ENCODE measurements around the gene SLC6A12. TPM values are rescaled to one million over a fixed set of nuclear protein-coding genes. Genes with fewer than 3 reads are reported as not detected.

The SLC6A12 gene
- total RNA-seq, 6 experiments from 2014 or later, result 8.2 to 114 (median 26.5) TPM

- ATAC-seq, result peak in 1 of 4 donors; percentile 1
These were observed 2.9 kb downstream of the SLC6A12 start for GRCh38 chr12:211142-211465.

GRCh38 chr12:210277-211141, 3.4 kb downstream of the SLC6A12 start:
- WGBS (ENCODE audit: insufficient coverage, low coverage, low lambda C conversion rate, missing lambda C conversion rate), result 43% methylated on average over 9 of the region's 16 CpGs
- peak overlapping the region in 2 of 3 donors; percentile 85 to 95 for H3K27ac ChIP-seq
- H3K9me3 ChIP-seq, result no peaks in the 10 kb centered on the region
- DNase-seq (peak; percentile 87 to 96 (median 94)), ATAC-seq (peak; percentile 65 to 82 (median 78))
- peaks cover 0 to 35% (median 0%) of the 10 kb centered on the region in 4 donors for H3K36me3 ChIP-seq
- intact Hi-C loops (cut with DNase I), result no loop called here
- peak overlapping the region in 2 of 3 donors; percentile 16 to 68 for H3K4me3 ChIP-seq
- H3K4me1 ChIP-seq, result peaks cover 0 to 48% (median 19%) of the 10 kb centered on the region in 4 donors
- TF ChIP-seq CTCF (IDR thresholded peaks at IDR 0.05) (no peak), POLR2A (IDR thresholded peaks at IDR 0.05) (no peak)
- no peaks in the 10 kb centered on the region for H3K27me3 ChIP-seq

More at GRCh38 chr12:211142-211465, 2.9 kb downstream of the SLC6A12 start:
- no peaks in the 10 kb centered on the region for H3K27me3 ChIP-seq
- peak overlapping the region in 1 of 3 donors; percentile 68 for H3K4me3 ChIP-seq
- intact Hi-C loops (cut with DNase I), result no loop called here
- DNase-seq, result no peak
- WGBS (ENCODE audit: insufficient coverage, low coverage, low lambda C conversion rate, missing lambda C conversion rate), result 62% methylated on average over 3 of the region's 3 CpGs
- no peaks in the 10 kb centered on the region for H3K9me3 ChIP-seq
- H3K27ac ChIP-seq, result peak overlapping the region in 2 of 3 donors; percentile 85 to 95
- TF ChIP-seq CTCF (IDR thresholded peaks at IDR 0.05) (no peak), POLR2A (IDR thresholded peaks at IDR 0.05) (no peak)
- peaks cover 0 to 29% (median 0%) of the 10 kb centered on the region in 4 donors for H3K36me3 ChIP-seq
- H3K4me1 ChIP-seq, result peaks cover 0 to 48% (median 19%) of the 10 kb centered on the region in 4 donors

GRCh38 chr12:209851-210250, 4.1 kb downstream of the SLC6A12 start:
- TF ChIP-seq POLR2A (IDR thresholded peaks at IDR 0.05) (no peak), CTCF (IDR thresholded peaks at IDR 0.05) (no peak)
- peak in 1 of 3 donors; percentile 14 for DNase-seq
- H3K9me3 ChIP-seq, result no peaks in the 10 kb centered on the region
- peak overlapping the region in 1 of 3 donors; percentile 95 for H3K27ac ChIP-seq
- peak overlapping the region in 1 of 3 donors; percentile 68 for H3K4me3 ChIP-seq
- WGBS (ENCODE audit: insufficient coverage, low coverage, low lambda C conversion rate, missing lambda C conversion rate), result 42% methylated on average over 3 of the region's 12 CpGs
- intact Hi-C loops (cut with DNase I), result no loop called here
- no peaks in the 10 kb centered on the region for H3K27me3 ChIP-seq
- no peak for ATAC-seq
- H3K4me1 ChIP-seq, result peaks cover 0 to 48% (median 19%) of the 10 kb centered on the region in 4 donors
- peaks cover 0 to 35% (median 0%) of the 10 kb centered on the region in 4 donors for H3K36me3 ChIP-seq

GRCh38 chr12:209246-209645, 4.7 kb downstream of the SLC6A12 start:
- Histone ChIP-seq H3K27me3 (no peaks in the 10 kb centered on the region), H3K27ac (no peak overlapping the region), H3K36me3 (peaks cover 0 to 41% (median 0%) of the 10 kb centered on the region in 4 donors), H3K9me3 (no peaks in the 10 kb centered on the region), H3K4me3 (no peak overlapping the region), H3K4me1 (peaks cover 0 to 42% (median 18%) of the 10 kb centered on the region in 4 donors)
- TF ChIP-seq POLR2A (IDR thresholded peaks at IDR 0.05) (no peak), CTCF (IDR thresholded peaks at IDR 0.05) (no peak)
- intact Hi-C loops (cut with DNase I), result no loop called here
- peak in 1 of 3 donors; percentile 9 for DNase-seq
- ATAC-seq, result no peak
- 60% methylated on average over 12 of the region's 15 CpGs for WGBS (ENCODE audit: insufficient coverage, low coverage, low lambda C conversion rate, missing lambda C conversion rate)
